Neural progenitor cell (in vitro differentiated cells): ENCODE results near the gene SUSD1.

Source experiments
- CTCF ChIP-seq: fragments of 200-600 bp; sonication (generic); IDR thresholded peaks from 2 replicates; pipeline ENCODE4 v1.5.1; 2017; ENCODE audit warnings: antibody characterized with exemption, mild to moderate bottlenecking
- EZH2 ChIP-seq: fragments of 200-600 bp; sonication (generic); IDR thresholded peaks from 2 replicates; pipeline ENCODE4 v1.6.1; 2017; ENCODE audit warnings: antibody characterized with exemption, mild to moderate bottlenecking, moderate library complexity
- EZH2phosphoT487 ChIP-seq: fragments of 200-600 bp; sonication (generic); IDR thresholded peaks from 2 replicates; pipeline ENCODE4 v1.6.1; 2017; ENCODE audit warnings: antibody characterized with exemption

GRCh38 chr9:112042769-112043168 is 132.3 kb downstream of the SUSD1 start:
- TF ChIP-seq CTCF (no peak), EZH2phosphoT487 (no peak), EZH2 (no peak)
